Right cardiac atrium (tissue), 5 donors: Measurements from ENCODE around the gene RNF223. TPM values are rescaled to one million over a fixed set of nuclear protein-coding genes. Genes with fewer than 3 reads are reported as not detected.
"Not testable (repeated sequence)": the region's sequence is repeated elsewhere in the genome, so short reads cannot be mapped to it uniquely, and the experiment has no call there.

Source experiments
- ATAC-seq, 2 donors: fragments of 200-7000 bp; cut with Tn5 transposase; one replicate each; pipeline versions ENCODE4 v1.8.0 to v1.9.1; 2020; ENCODE audit warnings: moderate library complexity in 2 of 2, mild to moderate bottlenecking in 1 of 2
- DNase-seq, 3 donors: peaks; one replicate each; pipeline ENCODE4 v3.0.0-alpha.2; 2020
- H3K27ac ChIP-seq: one replicate; pipeline ENCODE4 v1.5.1; 2013; ENCODE audit warnings: mild to moderate bottlenecking, low read length, control low read depth, moderate library complexity
- H3K27me3 ChIP-seq: one replicate; pipeline ENCODE4 v1.6.1; 2013; ENCODE audit not compliant: control insufficient read depth, insufficient read depth
- H3K4me1 ChIP-seq: one replicate; pipeline ENCODE4 v1.6.1; 2013; ENCODE audit warnings: low read length; ENCODE audit not compliant: control insufficient read depth, insufficient read depth
- H3K4me3 ChIP-seq: one replicate; pipeline ENCODE4 v1.5.1; 2013; ENCODE audit warnings: low read length, control low read depth
- H3K9me3 ChIP-seq: one replicate; pipeline ENCODE4 v1.6.1; 2013; ENCODE audit warnings: low read length; ENCODE audit not compliant: control insufficient read depth
- whole genome bisulfite sequencing: extraction: QIAGEN DNeasy Blood & Tissue Kit; methylation state at CpG from one replicate; pipeline ENCODE4 v1.1.7; 2013; 5-methylcytosine and 5-hydroxymethylcytosine counted together
- intact Hi-C, 4 donors: fragments of 100-400 bp; cut with DNase I; formaldehyde crosslinking; loops; one replicate each; pipeline versions ENCODE4 v1.11.0 to v1.14.0; 2022 to 2023
- polyA plus RNA-seq: library from polyadenylated mRNA; stranded (reverse); fragments of 200-250 nt; gene quantifications from one replicate; pipeline ENCODE4 v1.2.3, GENCODE V29; 2013
- total RNA-seq, 4 donors: library from RNA; stranded (reverse); fragmentation: NEBNext Ultra II Directional; extraction: Animal tissue kit (Norgen Biotek cat#: 25700); gene quantifications; one replicate each; pipeline ENCODE4 v1.2.1, GENCODE V29; 2021
- donor health status: healthy with polysubstance abuse.
- donor health status: DM: no; HTN: yes; CAD: no.
- donor health status: DM: no; HTN: no; CAD: no.
- donor health status: DM: no; HTN: yes; CAD: no; lungs with severe emphysema.
- donor health status: DM: yes; HTN: yes; CAD: no.

The RNF223 gene
- total and polyA plus RNA-seq, 5 donors = not detected

- no peak overlapping the region for H3K27ac ChIP-seq
- no peak overlapping the region for H3K4me3 ChIP-seq
- no peaks in the 10 kb centered on the region for H3K4me1 ChIP-seq
- intact Hi-C loops = no loop called here
- 98% methylated on average over 31 of the region's 31 CpGs for WGBS
- DNase-seq (peak in 2 of 3 donors; percentile 37 to 48), ATAC-seq (peak; percentile 24 to 36)
- H3K27me3 ChIP-seq = no peaks in the 10 kb centered on the region
- H3K9me3 ChIP-seq = no peaks in the 10 kb centered on the region
Measured at GRCh38 chr1:1106510-1107221, 32.6 kb upstream of the RNF223 start.

- intact Hi-C loops, H3K27ac ChIP-seq, ATAC-seq, H3K27me3 ChIP-seq, H3K9me3 ChIP-seq, H3K4me1 ChIP-seq, H3K4me3 ChIP-seq: not testable (repeated sequence)
- 82% methylated on average over 6 of the region's 6 CpGs for WGBS
- DNase-seq = peak in 2 of 3 donors; percentile 7 to 10
Measured at GRCh38 chr1:1104152-1104551, 30.0 kb upstream of the RNF223 start.

DNA sequence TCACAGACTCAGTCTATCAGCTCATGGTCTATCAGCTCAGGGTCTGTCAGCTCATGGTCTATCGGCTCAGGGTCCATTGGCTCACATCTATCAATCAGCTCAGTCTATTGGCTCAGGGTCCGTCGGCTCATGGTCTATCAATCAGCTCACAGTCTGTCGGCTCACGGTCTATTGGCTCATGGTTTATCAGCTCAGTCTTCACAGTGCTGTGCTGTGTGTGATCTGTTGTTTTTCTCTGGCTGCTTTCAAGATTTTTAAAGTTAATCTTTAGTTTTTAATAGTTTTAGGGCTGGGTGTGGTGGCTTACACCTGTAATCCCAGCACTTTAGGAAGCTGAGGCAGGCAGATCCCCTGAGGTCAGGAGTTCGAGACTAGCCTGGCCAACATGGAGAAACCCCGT is 27.4 kb upstream of the RNF223 start:
- intact Hi-C loops = no loop called here
- DNase-seq (no peak), ATAC-seq (no peak)
- no peaks in the 10 kb centered on the region for H3K9me3 ChIP-seq
- H3K4me1 ChIP-seq = no peaks in the 10 kb centered on the region
- no peak overlapping the region for H3K27ac ChIP-seq
- no peaks in the 10 kb centered on the region for H3K27me3 ChIP-seq
- no peak overlapping the region for H3K4me3 ChIP-seq
- 94% methylated on average over 7 of the region's 7 CpGs for WGBS

- Histone ChIP-seq H3K4me3 (no peak overlapping the region), H3K27me3 (no peaks in the 10 kb centered on the region), H3K27ac (no peak overlapping the region), H3K9me3 (no peaks in the 10 kb centered on the region), H3K4me1 (no peaks in the 10 kb centered on the region)
- no peak for ATAC-seq
- 96% methylated on average over 11 of the region's 11 CpGs for WGBS
- intact Hi-C loops = no loop called here
- DNase-seq = peak in 2 of 3 donors; percentile 8 to 16
Measured at GRCh38 chr1:1100296-1100695, 26.2 kb upstream of the RNF223 start.

DNA sequence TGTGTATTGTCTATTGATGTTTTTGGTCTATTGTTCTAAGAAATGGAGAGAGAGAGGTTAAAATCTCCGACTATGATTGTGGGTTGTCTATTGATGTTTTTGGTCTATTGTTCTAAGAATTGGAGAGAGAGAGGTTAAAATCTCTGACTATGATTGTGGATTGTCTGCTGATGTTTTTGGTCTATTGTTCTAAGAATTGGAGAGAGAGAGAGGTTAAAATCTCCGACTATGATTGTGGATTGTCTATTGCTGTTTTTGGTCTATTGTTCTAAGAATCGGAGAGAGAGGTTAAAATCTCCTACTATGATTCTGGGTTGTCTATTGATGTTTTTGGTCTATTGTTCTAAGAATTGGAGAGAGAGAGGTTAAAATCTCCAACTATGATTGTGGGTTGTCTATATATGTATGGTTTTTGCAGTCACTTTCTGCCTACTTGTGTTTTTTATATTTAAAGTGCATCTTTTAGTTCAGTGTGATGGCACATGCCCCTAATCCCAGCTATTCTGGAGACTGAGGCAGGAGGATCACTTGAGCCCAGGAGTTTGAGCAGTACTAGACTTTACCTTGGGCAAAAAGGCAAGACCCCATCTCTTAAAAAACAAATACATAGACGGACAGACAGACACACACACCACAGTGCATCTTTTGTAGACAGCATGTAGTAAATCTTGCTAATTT is 25.5 kb upstream of the RNF223 start:
- 88% methylated on average over 4 of the region's 4 CpGs for WGBS
- Histone ChIP-seq H3K27me3 (no peaks in the 10 kb centered on the region), H3K4me1 (no peaks in the 10 kb centered on the region), H3K27ac (no peak overlapping the region), H3K4me3 (no peak overlapping the region), H3K9me3 (no peaks in the 10 kb centered on the region)
- ATAC-seq (no peak), DNase-seq (no peak)
- intact Hi-C loops = no loop called here

GRCh38 chr1:1098681-1099421 is 24.7 kb upstream of the RNF223 start:
- DNase-seq (peak in 1 of 3 donors; percentile 9), ATAC-seq (no peak)
- Histone ChIP-seq H3K9me3 (no peaks in the 10 kb centered on the region), H3K4me3 (no peak overlapping the region), H3K27me3 (no peaks in the 10 kb centered on the region), H3K27ac (no peak overlapping the region), H3K4me1 (no peaks in the 10 kb centered on the region)
- 94% methylated on average over 18 of the region's 18 CpGs for WGBS
- intact Hi-C loops = no loop called here

DNA sequence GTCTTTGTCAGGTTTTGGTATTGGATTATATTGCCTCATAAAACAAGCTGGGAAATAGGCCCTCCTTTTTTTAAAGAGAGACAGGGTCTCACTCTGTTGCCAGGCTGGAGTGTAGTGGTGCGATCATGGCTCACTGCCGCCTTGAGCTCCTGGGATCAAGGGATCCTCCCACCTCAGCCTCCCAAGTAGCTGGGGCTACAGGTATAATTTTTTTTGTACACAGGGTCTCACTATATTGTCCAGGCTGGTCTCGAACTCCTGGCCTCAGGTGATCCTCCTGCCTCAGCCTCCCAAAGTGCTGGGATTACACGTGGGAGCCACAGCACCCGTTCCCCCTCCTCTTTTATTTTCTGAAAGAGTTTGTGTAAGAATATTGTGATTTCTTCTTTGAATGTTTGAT is 22.0 kb upstream of the RNF223 start:
- H3K4me3 ChIP-seq, H3K27me3 ChIP-seq, ATAC-seq, H3K27ac ChIP-seq, intact Hi-C loops, H3K4me1 ChIP-seq, DNase-seq, H3K9me3 ChIP-seq: not testable (repeated sequence)
- 96% methylated on average over 5 of the region's 5 CpGs for WGBS

DNA sequence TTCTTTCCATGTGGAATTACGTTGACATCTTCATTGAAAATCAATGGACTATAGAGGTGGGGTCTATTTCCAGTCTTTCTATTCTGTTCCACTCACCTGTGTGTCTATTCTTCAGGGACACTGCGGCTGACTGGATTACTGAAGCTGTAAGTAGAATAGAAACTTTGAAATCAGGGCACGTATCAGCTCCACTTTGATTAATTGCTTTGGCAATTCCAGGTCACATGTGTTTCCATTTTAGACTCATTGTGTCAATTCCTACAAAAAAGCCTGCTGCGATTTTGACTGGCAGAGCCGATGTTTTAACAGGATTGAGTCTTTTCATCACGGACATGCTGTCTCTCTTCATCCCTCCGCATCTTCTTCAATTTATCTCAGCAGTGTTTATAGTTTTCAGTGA is 20.9 kb upstream of the RNF223 start:
- Histone ChIP-seq H3K9me3 (no peaks in the 10 kb centered on the region), H3K4me1 (no peaks in the 10 kb centered on the region), H3K4me3 (no peak overlapping the region), H3K27ac (no peak overlapping the region), H3K27me3 (no peaks in the 10 kb centered on the region)
- DNase-seq = peak in 1 of 3 donors; percentile 6
- no peak for ATAC-seq
- intact Hi-C loops = no loop called here
- whole genome bisulfite sequencing = 94% methylated on average over 7 of the region's 7 CpGs

GRCh38 chr1:1093610-1093943 is 19.5 kb upstream of the RNF223 start:
- Histone ChIP-seq H3K4me1 (no peaks in the 10 kb centered on the region), H3K4me3 (no peak overlapping the region), H3K9me3 (no peaks in the 10 kb centered on the region), H3K27me3 (no peaks in the 10 kb centered on the region), H3K27ac (no peak overlapping the region)
- DNase-seq = peak in 1 of 3 donors; percentile 35
- ATAC-seq = no peak
- WGBS = 89% methylated on average over 10 of the region's 10 CpGs
- intact Hi-C loops = no loop called here

DNA sequence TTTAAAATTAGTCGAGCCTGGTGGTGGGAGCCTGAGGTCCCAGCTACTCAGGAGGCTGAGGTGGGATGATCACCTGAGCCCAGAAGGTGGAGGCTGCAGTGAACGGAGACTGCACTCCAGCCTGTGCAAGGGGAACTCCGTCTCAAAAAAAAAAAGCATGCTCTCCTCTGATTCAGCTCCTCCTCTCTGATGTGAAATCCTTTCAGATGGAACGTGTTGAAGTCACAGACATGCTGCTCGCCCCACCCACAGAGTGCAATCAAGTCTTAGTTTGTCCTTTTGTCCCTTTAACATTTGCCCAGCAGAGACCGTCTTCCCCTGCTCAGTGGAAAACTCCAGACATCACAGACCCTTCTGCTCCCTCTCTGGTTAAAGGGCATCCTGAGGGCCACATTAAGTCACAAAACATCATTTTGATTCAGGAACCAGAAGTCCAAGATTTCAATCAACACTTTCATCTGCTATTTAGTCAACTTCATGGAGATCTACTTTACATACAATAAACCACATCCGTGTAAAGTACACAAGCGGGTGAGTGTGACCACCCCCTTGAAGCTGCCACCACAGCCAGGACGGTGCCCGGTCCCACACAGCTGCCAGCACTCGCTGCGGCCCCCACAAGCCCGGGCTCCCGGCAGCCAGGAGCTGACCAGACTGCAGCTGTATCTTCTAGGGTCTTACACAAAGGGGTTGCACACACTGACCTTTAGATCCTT is 18.9 kb upstream of the RNF223 start:
- 87% methylated on average over 14 of the region's 14 CpGs for WGBS
- intact Hi-C loops = no loop called here
- Histone ChIP-seq H3K4me3 (no peak overlapping the region), H3K27ac (no peak overlapping the region), H3K27me3 (no peaks in the 10 kb centered on the region), H3K4me1 (no peaks in the 10 kb centered on the region), H3K9me3 (no peaks in the 10 kb centered on the region)
- DNase-seq (no peak), ATAC-seq (no peak)
